Measurements from ENCODE around the gene STAT3. TPM values are rescaled to one million over a fixed set of nuclear protein-coding genes. Genes with fewer than 3 reads are reported as not detected.
A peak's percentile ranks its signal among the peaks of the same experiment; 100 is the strongest.

The STAT3 gene
- total and polyA plus RNA-seq, 2 donors (not counting 3 experiments of a cell fraction or from before 2014, with no cell fraction given) = 59.1 to 124 TPM

DNA sequence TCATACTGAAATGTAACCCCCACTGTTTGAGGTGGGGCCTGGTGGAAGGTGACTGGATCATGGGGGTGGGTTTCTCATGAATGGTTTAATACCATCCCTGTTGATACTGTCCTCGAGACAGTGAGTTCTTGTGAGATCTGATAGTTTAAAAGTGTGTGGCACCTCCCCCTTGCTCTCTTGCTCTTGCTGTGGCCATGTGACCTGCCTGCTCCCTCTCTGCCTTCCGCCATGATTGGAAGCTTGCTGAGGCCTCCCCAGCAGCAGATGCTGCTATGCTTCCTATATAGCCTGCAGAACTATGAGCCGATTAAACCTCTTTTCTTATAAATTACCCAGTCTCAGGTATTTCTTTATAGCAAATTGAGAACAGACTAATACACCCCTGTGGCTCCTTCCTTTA, 40.6 kb downstream of the STAT3 start:
- Histone ChIP-seq H2AFZ (ENCODE audit: low read depth, low read length) (no peak overlapping the region), H3K27me3 (ENCODE audit: control insufficient read depth in 2 of 2, insufficient read depth in 2 of 2, low read length in 2 of 2) (no peaks in the 10 kb centered on the region), H3K4me3 (replicated peaks in 1 of 3; ENCODE audit: insufficient read depth in 1 of 3, low read depth in 1 of 3, low read length in 3 of 3) (no peak overlapping the region), H3K27ac (ENCODE audit: insufficient read depth, low read depth, low read length) (peak overlapping the region; percentile 51), H3K9me3 (replicated peaks; ENCODE audit: control insufficient read depth, insufficient read depth, low read length) (no peaks in the 10 kb centered on the region), H3K9me1 (replicated peaks; ENCODE audit: control insufficient read depth, extremely low read depth, insufficient read depth, low read length) (no peaks in the 10 kb centered on the region), H3K9ac (replicated peaks; ENCODE audit: extremely low read depth, insufficient read depth, low read length) (no peak overlapping the region), H3K4me1 (ENCODE audit: control insufficient read depth, extremely low read depth, insufficient read depth, low read length) (peaks cover 17% of the 10 kb centered on the region), H3K4me2 (ENCODE audit: insufficient read depth, low read length) (peak overlapping the region; percentile 32), H3K79me2 (ENCODE audit: control insufficient read depth, insufficient read depth, low read length) (peaks cover 34% of the 10 kb centered on the region), H3K36me3 (ENCODE audit: control insufficient read depth in 2 of 2, extremely low read depth in 1 of 2, insufficient read depth in 2 of 2, low read length in 2 of 2) (peaks cover 4 to 13% of the 10 kb centered on the region in 2 experiments), H4K20me1 (replicated peaks; ENCODE audit: control insufficient read depth, extremely low read depth, insufficient read depth, low read length) (no peaks in the 10 kb centered on the region)
- intact Hi-C loops (cut with micrococcal nuclease) (loop anchor here (5.0 kb wide), 1 partner anchor 40 kb away; the partner anchor contains the start of gene STAT3), dilution Hi-C loops (cut with MboI; ENCODE audit: extremely low pct_ligation_motif_present, low sequenced_read_pairs) (loop anchor here (25.0 kb wide), 1 partner anchor 165 kb away; no protein-coding TSS in a partner anchor)
- no TSS peak for BruUV-seq (replicated peaks)
- DNase-seq (ENCODE audit: low read depth, low spot score) (no peak), FAIRE-seq (no peak)
- POLR2A ChIA-PET = no interaction called here
- TF ChIP-seq POLR2AphosphoS5 (IDR thresholded peaks at IDR 0.05; ENCODE audit: insufficient read depth, low read depth, low read length) = no peak
- TF ChIP-seq CTCF (IDR thresholded peaks at IDR 0.05; ENCODE audit: extremely low read depth in 1 of 2, insufficient read depth in 1 of 2, low read depth in 1 of 2, low read length in 2 of 2) = no peak
- TF ChIP-seq POLR2A (IDR thresholded peaks at IDR 0.05; ENCODE audit: low read depth, low read length) = no peak
- TF ChIP-seq FOS (IDR thresholded peaks at IDR 0.05; ENCODE audit: borderline replicate concordance, insufficient read depth, low read length) = no peak
- no peak for TF ChIP-seq EZH2 (IDR thresholded peaks at IDR 0.05; ENCODE audit: borderline replicate concordance, low read depth, low read length, severe bottlenecking)
- TF ChIP-seq MAX (IDR thresholded peaks at IDR 0.05; ENCODE audit: insufficient read depth, insufficient read length) = no peak
- no peak for TF ChIP-seq GATA2 (IDR thresholded peaks at IDR 0.05; ENCODE audit: insufficient read depth, insufficient read length, low read depth, low read length)
- CTCF ChIA-PET = no interaction called here
